Spleen (tissue), 11 donors: Measurements from ENCODE around the gene STARD13. TPM values are rescaled to one million over a fixed set of nuclear protein-coding genes. Genes with fewer than 3 reads are reported as not detected.

Source experiments
- DNase-seq: peaks from one replicate; pipeline ENCODE4 v3.0.0-alpha.2; 2020
- H3K27ac ChIP-seq, 8 donors: fragments of 200-600 bp; sonication (generic) in 7 of 8; 1 replicate in 4 of 8; 2 replicates in 4 of 8; pipeline versions ENCODE4 v1.5.0 to v1.8.0; 2016 to 2021; ENCODE audit warnings: inconsistent platforms in 4 of 8, mild to moderate bottlenecking in 4 of 8, moderate library complexity in 1 of 8
- H3K27me3 ChIP-seq, 7 donors: fragments of 200-600 bp; sonication (generic) in 6 of 7; replicated peaks in 1 of 7; 1 replicate in 4 of 7; 2 replicates in 3 of 7; pipeline versions ENCODE4 v1.5.0 to v1.8.0; 2016 to 2021; ENCODE audit warnings: inconsistent platforms in 3 of 7, mild to moderate bottlenecking in 1 of 7
- H3K36me3 ChIP-seq, 6 donors: fragments of 200-600 bp; sonication (generic) in 5 of 6; 1 replicate in 4 of 6; 2 replicates in 2 of 6; pipeline versions ENCODE4 v1.5.0 to v1.8.0; 2016 to 2021; ENCODE audit warnings: inconsistent platforms in 2 of 6
- H3K4me1 ChIP-seq, 6 donors: fragments of 200-600 bp; sonication (generic) in 5 of 6; 1 replicate in 3 of 6; 2 replicates in 3 of 6; pipeline versions ENCODE4 v1.5.0 to v1.8.0; 2016 to 2021; ENCODE audit warnings: inconsistent platforms in 3 of 6
- H3K4me3 ChIP-seq, 8 donors: fragments of 200-600 bp; sonication (generic) in 7 of 8; 1 replicate in 4 of 8; 2 replicates in 4 of 8; pipeline versions ENCODE4 v1.5.0 to v1.8.0; 2016 to 2021; ENCODE audit warnings: inconsistent platforms in 4 of 8, mild to moderate bottlenecking in 4 of 8, moderate library complexity in 2 of 8
- H3K9me3 ChIP-seq, 8 donors: fragments of 200-600 bp; sonication (generic) in 7 of 8; 1 replicate in 4 of 8; 2 replicates in 4 of 8; pipeline versions ENCODE4 v1.5.0 to v1.8.0; 2016 to 2021; ENCODE audit warnings: inconsistent platforms in 4 of 8
- POLR2A ChIP-seq, 3 donors: fragments of 450-650 bp; IDR thresholded peaks; one replicate each; pipeline ENCODE4 v1.5.1; 2017; ENCODE audit warnings: antibody characterized with exemption in 3 of 3, mild to moderate bottlenecking in 1 of 3
- POLR2AphosphoS5 ChIP-seq, 3 donors: sonication (generic); formaldehyde crosslinking; IDR thresholded peaks; one replicate each; pipeline ENCODE4 v1.5.1; 2017; ENCODE audit warnings: antibody characterized with exemption in 3 of 3
- WGBS, 5 donors: extraction: QIAGEN DNeasy Blood & Tissue Kit in 3 of 5; methylation state at CpG; one replicate each; pipeline versions ENCODE4 v1.1.5 to v1.1.7; 2013 to 2018; 5-methylcytosine and 5-hydroxymethylcytosine counted together
- intact Hi-C: fragments of 100-400 bp; cut with DNase I; formaldehyde crosslinking; loops from one replicate; pipeline ENCODE4 v1.15.0; 2023; ENCODE audit warnings: low total_unique reads
- polyA plus RNA-seq, 3 donors: library from polyadenylated mRNA; stranded (reverse); fragments of 200-250 nt; gene quantifications; one replicate each; pipeline ENCODE4 v1.2.1, GENCODE V29; 2013
- total RNA-seq, 7 donors: library from RNA; depleted of rRNA in 3 of 7; stranded (reverse); fragments of >200 nt in 3 of 7; fragmentation: NEBNext Ultra II Directional in 4 of 7; extraction: Animal tissue kit (Norgen Biotek cat#: 25700) in 4 of 7; gene quantifications; one replicate each; pipeline versions ENCODE4 v1.1.0 to v1.2.1, GENCODE V29; 2016 to 2021
- TF ChIP-seq, protein P1 (sequence below), 11 experiments: fragments of 200-600 bp in 7 of 11; fragments of 450-650 bp in 4 of 11; sonication (generic) in 4 of 11; IDR thresholded peaks in 8 of 11; conservative IDR thresholded peaks in 3 of 11; 1 replicate in 7 of 11; 2 replicates in 4 of 11; pipeline versions ENCODE4 v1.4.0 to v1.8.0; 2016 to 2021; ENCODE audit warnings: antibody characterized with exemption in 11 of 11, inconsistent platforms in 4 of 11, mild to moderate bottlenecking in 1 of 11
- donor health status: healthy with polysubstance abuse.
- donor health status: DM: no; HTN: no; CAD: no; lungs with moderate emphysema.
- donor health status: DM: no; HTN: no; CAD: no.
- donor health status: Bipolar disorder and iron deficiency.
- donor health status: healthy.
- donor health status: DM: no; HTN: no; CAD: no.
- donor health status: DM: yes; HTN: yes; CAD: no.

The STARD13 gene
- total and polyA plus RNA-seq, 10 donors, result 1.4 to 58.1 (median 26.7) TPM

DNA sequence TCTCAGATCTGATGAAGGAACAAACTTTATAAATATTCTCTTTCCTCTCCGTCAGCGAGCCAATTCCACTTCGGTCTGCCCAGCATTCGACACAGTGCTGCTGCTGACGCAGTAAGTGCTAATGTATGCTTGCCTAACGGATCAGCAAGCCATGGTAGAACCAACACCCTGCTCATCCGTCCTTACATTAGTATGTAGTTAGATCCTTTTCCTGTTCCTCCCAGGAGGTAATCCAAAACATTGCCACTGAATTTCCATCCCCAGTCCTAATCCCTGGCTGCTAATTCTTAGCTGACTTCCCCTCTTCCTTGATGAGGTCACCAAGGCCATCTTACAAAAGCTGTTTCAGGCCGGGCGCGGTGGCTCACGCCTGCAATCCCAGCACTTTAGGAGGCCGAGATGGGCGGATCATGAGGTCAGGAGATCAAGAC is 88.0 kb downstream of the STARD13 start:
- no peaks in the 10 kb centered on the region for H3K36me3 ChIP-seq
- H3K27ac ChIP-seq, result peak overlapping the region in 5 of 8 donors; percentile 29 to 71 (median 51)
- DNase-seq, result no peak
- TF ChIP-seq POLR2AphosphoS5 (IDR thresholded peaks at IDR 0.05) (peak in 2 of 3 donors; percentile 51 to 54), POLR2A (IDR thresholded peaks at IDR 0.05) (no peak)
- TF ChIP-seq, protein P1, sequence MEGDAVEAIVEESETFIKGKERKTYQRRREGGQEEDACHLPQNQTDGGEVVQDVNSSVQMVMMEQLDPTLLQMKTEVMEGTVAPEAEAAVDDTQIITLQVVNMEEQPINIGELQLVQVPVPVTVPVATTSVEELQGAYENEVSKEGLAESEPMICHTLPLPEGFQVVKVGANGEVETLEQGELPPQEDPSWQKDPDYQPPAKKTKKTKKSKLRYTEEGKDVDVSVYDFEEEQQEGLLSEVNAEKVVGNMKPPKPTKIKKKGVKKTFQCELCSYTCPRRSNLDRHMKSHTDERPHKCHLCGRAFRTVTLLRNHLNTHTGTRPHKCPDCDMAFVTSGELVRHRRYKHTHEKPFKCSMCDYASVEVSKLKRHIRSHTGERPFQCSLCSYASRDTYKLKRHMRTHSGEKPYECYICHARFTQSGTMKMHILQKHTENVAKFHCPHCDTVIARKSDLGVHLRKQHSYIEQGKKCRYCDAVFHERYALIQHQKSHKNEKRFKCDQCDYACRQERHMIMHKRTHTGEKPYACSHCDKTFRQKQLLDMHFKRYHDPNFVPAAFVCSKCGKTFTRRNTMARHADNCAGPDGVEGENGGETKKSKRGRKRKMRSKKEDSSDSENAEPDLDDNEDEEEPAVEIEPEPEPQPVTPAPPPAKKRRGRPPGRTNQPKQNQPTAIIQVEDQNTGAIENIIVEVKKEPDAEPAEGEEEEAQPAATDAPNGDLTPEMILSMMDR (IDR thresholded peaks at IDR 0.05 in 8 of 11, conservative IDR thresholded peaks at IDR 0.05 in 3 of 11), result no peak
- no peak overlapping the region for H3K4me3 ChIP-seq
- intact Hi-C loops, result no loop called here
- no peaks in the 10 kb centered on the region for H3K27me3 ChIP-seq
- 69 to 90% (median 81%) methylated on average over 13 of the region's 13 CpGs for WGBS, 5 donors
- peaks cover 0 to 26% (median 8%) of the 10 kb centered on the region in 6 donors for H3K4me1 ChIP-seq
- no peaks in the 10 kb centered on the region for H3K9me3 ChIP-seq

DNA sequence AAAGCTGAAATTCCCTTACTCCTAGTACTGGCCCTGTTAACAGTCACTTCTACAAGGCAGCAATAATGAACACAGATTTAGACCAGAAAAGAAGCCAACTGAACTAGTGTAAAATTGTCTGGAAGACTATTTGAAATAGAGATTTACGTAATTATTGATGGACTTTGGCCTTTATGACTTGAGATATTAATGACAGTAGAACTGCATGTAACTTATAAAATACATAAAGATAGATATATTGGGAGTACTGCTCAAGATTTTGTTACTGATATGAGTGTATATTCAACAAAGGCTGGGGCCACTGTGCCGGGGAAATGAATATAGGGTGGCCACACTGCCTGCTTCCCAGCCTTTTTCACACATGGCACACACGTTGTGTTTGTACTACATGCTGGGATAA is 88.8 kb downstream of the STARD13 start:
- no peak for TF ChIP-seq POLR2A (IDR thresholded peaks at IDR 0.05)
- TF ChIP-seq POLR2AphosphoS5 (IDR thresholded peaks at IDR 0.05), result no peak
- TF ChIP-seq, protein P1 (IDR thresholded peaks at IDR 0.05 in 8 of 11, conservative IDR thresholded peaks at IDR 0.05 in 3 of 11), result no peak
- no peak for DNase-seq
- intact Hi-C loops, result no loop called here
- Histone ChIP-seq H3K36me3 (no peaks in the 10 kb centered on the region), H3K4me1 (peaks cover 0 to 26% (median 8%) of the 10 kb centered on the region in 6 donors), H3K27me3 (no peaks in the 10 kb centered on the region), H3K27ac (peak overlapping the region in 5 of 8 donors; percentile 29 to 71 (median 51)), H3K9me3 (no peaks in the 10 kb centered on the region), H3K4me3 (no peak overlapping the region)
- 88 to 99% (median 94%) methylated on average over 3 of the region's 3 CpGs for WGBS, 5 donors

DNA sequence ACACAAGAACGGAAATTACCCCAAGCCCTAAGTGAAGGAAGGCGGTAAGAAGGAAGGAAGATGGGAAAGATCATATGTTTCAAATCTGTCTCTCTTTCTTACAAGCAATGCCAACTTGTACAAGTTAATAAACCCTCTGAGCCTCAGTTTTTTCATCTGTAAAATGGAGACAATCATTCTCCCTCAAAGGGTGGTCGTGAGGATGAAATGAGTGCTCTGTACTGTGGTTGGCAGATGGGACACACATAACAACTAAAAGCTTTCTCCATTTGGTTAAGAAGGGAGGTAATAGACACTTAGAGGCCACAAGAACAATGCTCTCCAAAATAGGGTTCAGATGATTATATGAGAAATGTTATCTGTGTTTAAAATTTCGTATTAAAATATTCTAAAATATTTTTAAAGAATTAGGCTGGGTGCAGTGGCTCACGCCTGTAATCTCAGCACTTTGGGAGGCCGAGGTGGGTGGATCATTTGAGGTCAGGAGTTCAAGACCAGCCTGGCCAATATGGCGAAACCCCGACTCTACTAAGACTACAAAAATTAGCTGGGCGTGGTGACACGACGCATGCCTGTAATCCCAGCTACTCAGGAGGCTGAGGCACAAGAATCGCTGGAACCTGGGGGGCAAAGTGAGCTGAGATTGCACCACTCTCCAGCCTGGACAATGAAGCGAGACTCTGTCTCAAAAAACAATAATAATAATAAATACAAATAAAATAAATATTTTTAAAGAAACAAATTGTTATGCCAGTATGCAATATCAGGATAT is 89.7 kb downstream of the STARD13 start:
- no peak for DNase-seq
- no peaks in the 10 kb centered on the region for H3K9me3 ChIP-seq
- no peak overlapping the region for H3K4me3 ChIP-seq
- H3K27me3 ChIP-seq, result no peaks in the 10 kb centered on the region
- WGBS, 5 donors, result 89 to 92% (median 92%) methylated on average over 13 of the region's 13 CpGs
- intact Hi-C loops, result no loop called here
- no peaks in the 10 kb centered on the region for H3K36me3 ChIP-seq
- TF ChIP-seq POLR2AphosphoS5 (IDR thresholded peaks at IDR 0.05), result no peak
- TF ChIP-seq POLR2A (IDR thresholded peaks at IDR 0.05), result no peak
- TF ChIP-seq, protein P1 (IDR thresholded peaks at IDR 0.05 in 8 of 11, conservative IDR thresholded peaks at IDR 0.05 in 3 of 11), result no peak
- H3K4me1 ChIP-seq, result peaks cover 0 to 26% (median 8%) of the 10 kb centered on the region in 6 donors
- H3K27ac ChIP-seq, result no peak overlapping the region
